H1 (cell line): Measurements from ENCODE around the gene SLC25A27. TPM values are rescaled to one million over a fixed set of nuclear protein-coding genes. Genes with fewer than 3 reads are reported as not detected.

Experiments
- CTCF ChIA-PET: fragments of 300-600 bp; sonication (Branson Sonifier 250); formaldehyde crosslinking; loops from one replicate; lab custom pipeline; 2021; ENCODE audit not compliant: partially characterized antibody; lab: Charles Lee
- POLR2A ChIA-PET: fragments of 300-600 bp; sonication (Branson Sonifier 250); formaldehyde crosslinking; loops from one replicate; lab custom pipeline; 2021; ENCODE audit warnings: inconsistent platforms; ENCODE audit not compliant: partially characterized antibody; lab: Charles Lee
- DNase-seq, 2 experiments: peaks; one replicate each; pipeline versions ENCODE4 v3.0.0 to v3.0.0-alpha.2; 2010 to 2022; ENCODE audit warnings: low spot score in 2 of 2, low read depth in 1 of 2, mixed read lengths in 1 of 2
- FAIRE-seq: peaks from 2 replicates; lab custom pipeline; 2011; peaks lifted over from hg19 to GRCh38; lab: Jason Lieb, UNC
- H2AFZ ChIP-seq: 2 replicates; pipeline ENCODE4 v1.8.1; 2012; ENCODE audit warnings: low read length, inconsistent platforms
- H2AK5ac ChIP-seq: 2 replicates; pipeline ENCODE4 v1.6.1; 2013; ENCODE audit warnings: low read depth, low read length
- H2BK120ac ChIP-seq: replicated peaks from 2 replicates; pipeline ENCODE3; 2013; ENCODE audit warnings: low read depth, low read length, inconsistent platforms
- H2BK12ac ChIP-seq: 2 replicates; pipeline ENCODE4 v1.6.1; 2013; ENCODE audit warnings: low read depth, low read length
- H2BK15ac ChIP-seq: 2 replicates; pipeline ENCODE4 v1.6.1; 2013; ENCODE audit warnings: low read length
- H2BK20ac ChIP-seq: 2 replicates; pipeline ENCODE4 v1.6.1; 2013; ENCODE audit warnings: low read length
- H2BK5ac ChIP-seq: 2 replicates; pipeline ENCODE4 v1.6.1; 2013; ENCODE audit warnings: low read depth, low read length
- H3K14ac ChIP-seq: 2 replicates; pipeline ENCODE4 v1.6.1; 2013; ENCODE audit warnings: inconsistent platforms; ENCODE audit not compliant: insufficient read length
- H3K18ac ChIP-seq: 2 replicates; pipeline ENCODE4 v1.6.1; 2013; ENCODE audit warnings: low read length; ENCODE audit errors: extremely low read depth
- H3K23ac ChIP-seq: 2 replicates; pipeline ENCODE4 v1.6.1; 2013; ENCODE audit warnings: inconsistent platforms; ENCODE audit not compliant: insufficient read length
- H3K23me2 ChIP-seq: 2 replicates; pipeline ENCODE4 v1.6.1; 2013; ENCODE audit warnings: low read depth, low read length
- H3K27ac ChIP-seq: 2 replicates; pipeline ENCODE4 v1.6.1; 2011; ENCODE audit warnings: low read depth, low read length, inconsistent platforms
- H3K27me3 ChIP-seq, 4 experiments: replicated peaks in 1 of 4; 1 replicate in 1 of 4; 2 replicates in 3 of 4; pipeline versions ENCODE4 v1.6.1 to v1.8.1; 2011 to 2013; ENCODE audit warnings: low read length in 3 of 4, mild to moderate bottlenecking in 3 of 4, inconsistent platforms in 2 of 4, mixed read lengths in 2 of 4, moderate library complexity in 1 of 4; ENCODE audit not compliant: control insufficient read depth in 3 of 4, insufficient read depth in 3 of 4; ENCODE audit errors: extremely low read depth in 1 of 4
- H3K36me3 ChIP-seq, 4 experiments: 2 replicates each; pipeline versions ENCODE4 v1.6.1 to v1.8.1; 2011 to 2013; ENCODE audit warnings: mild to moderate bottlenecking in 4 of 4, low read length in 3 of 4, moderate library complexity in 2 of 4, control low read depth in 1 of 4, inconsistent platforms in 1 of 4; ENCODE audit not compliant: insufficient read depth in 4 of 4, control insufficient read depth in 2 of 4
- H3K4ac ChIP-seq: replicated peaks from 2 replicates; pipeline ENCODE3; 2013; ENCODE audit warnings: low read length, low read depth, mixed read lengths, inconsistent platforms; ENCODE audit not compliant: insufficient read length
- H3K4me1 ChIP-seq, 4 experiments: replicated peaks in 1 of 4; 1 replicate in 1 of 4; 2 replicates in 3 of 4; pipeline versions ENCODE4 v1.6.1 to v1.8.1; 2011 to 2013; ENCODE audit warnings: low read length in 3 of 4, inconsistent platforms in 2 of 4, mixed read lengths in 1 of 4; ENCODE audit not compliant: insufficient read depth in 4 of 4, control insufficient read depth in 3 of 4
- H3K4me2 ChIP-seq, 2 experiments: 2 replicates each; pipeline versions ENCODE4 v1.6.1 to v1.8.1; 2011 to 2013; ENCODE audit warnings: low read depth in 2 of 2, low read length in 2 of 2, control low read depth in 1 of 2, inconsistent platforms in 1 of 2, mild to moderate bottlenecking in 1 of 2; ENCODE audit not compliant: insufficient read depth in 1 of 2
- H3K4me3 ChIP-seq, 4 experiments: fragments of 200-600, 300-600 bp in 1 of 4; sonication (generic), shearing (Covaris generic), sonication (Bioruptor Twin) in 1 of 4; 2 replicates each; pipeline versions ENCODE4 v1.5.1 to v1.8.1; 2011 to 2016; ENCODE audit warnings: low read length in 4 of 4, low read depth in 3 of 4, control low read depth in 2 of 4, inconsistent platforms in 2 of 4, mild to moderate bottlenecking in 2 of 4, mixed read lengths in 1 of 4, moderate library complexity in 1 of 4; ENCODE audit not compliant: insufficient read depth in 2 of 4; ENCODE audit errors: extremely low read depth in 1 of 4
- H3K56ac ChIP-seq: replicated peaks from 2 replicates; pipeline ENCODE3; 2013; ENCODE audit warnings: low read depth, mild to moderate bottlenecking, mixed read lengths, low read length, inconsistent platforms; ENCODE audit not compliant: insufficient read length
- H3K79me1 ChIP-seq: 2 replicates; pipeline ENCODE4 v1.6.1; 2013; ENCODE audit warnings: low read depth, low read length, control low read depth
- H3K79me2 ChIP-seq, 2 experiments: 2 replicates each; pipeline versions ENCODE4 v1.6.1 to v1.8.1; 2012 to 2013; ENCODE audit warnings: low read length in 2 of 2, mild to moderate bottlenecking in 2 of 2, inconsistent platforms in 1 of 2; ENCODE audit not compliant: insufficient read depth in 2 of 2, control insufficient read depth in 1 of 2
- H3K9ac ChIP-seq, 4 experiments: replicated peaks in 1 of 4; 1 replicate in 1 of 4; 2 replicates in 3 of 4; pipeline versions ENCODE4 v1.6.1 to v1.8.1; 2011 to 2013; ENCODE audit warnings: low read depth in 3 of 4, low read length in 3 of 4, control low read depth in 2 of 4, mild to moderate bottlenecking in 2 of 4, moderate library complexity in 2 of 4, inconsistent platforms in 1 of 4; ENCODE audit errors: extremely low read depth in 1 of 4
- H3K9me3 ChIP-seq, 2 experiments: 2 replicates each; pipeline versions ENCODE4 v1.6.1 to v1.8.1; 2012 to 2013; ENCODE audit warnings: mild to moderate bottlenecking in 2 of 2, moderate library complexity in 2 of 2, control low read depth in 1 of 2, inconsistent platforms in 1 of 2, low read depth in 1 of 2, low read length in 1 of 2, mixed read lengths in 1 of 2; ENCODE audit not compliant: insufficient read depth in 2 of 2
- H4K20me1 ChIP-seq, 2 experiments: replicated peaks in 1 of 2; 2 replicates each; pipeline versions ENCODE3 to v1.8.1; 2011 to 2013; ENCODE audit warnings: inconsistent platforms in 2 of 2, low read length in 2 of 2, mild to moderate bottlenecking in 1 of 2; ENCODE audit not compliant: insufficient read depth in 2 of 2, control insufficient read depth in 1 of 2
- H4K5ac ChIP-seq: 2 replicates; pipeline ENCODE4 v1.6.1; 2013; ENCODE audit warnings: low read length, low read depth, mixed read lengths, inconsistent platforms; ENCODE audit not compliant: insufficient read length
- H4K8ac ChIP-seq: 2 replicates; pipeline ENCODE4 v1.8.0; 2013; ENCODE audit warnings: mild to moderate bottlenecking, moderate library complexity, low read length, inconsistent platforms; ENCODE audit not compliant: insufficient read depth; ENCODE audit errors: extremely low read depth
- H4K91ac ChIP-seq: replicated peaks from 2 replicates; pipeline ENCODE3; 2013; ENCODE audit warnings: low read length, mixed read lengths, inconsistent platforms; ENCODE audit not compliant: insufficient read length
- ATF3 ChIP-seq: IDR thresholded peaks from 2 replicates; pipeline ENCODE4 v1.6.1; 2011; ENCODE audit warnings: low read depth, mild to moderate bottlenecking, low read length; ENCODE audit not compliant: insufficient read depth
- BCL11A ChIP-seq, 2 experiments: IDR thresholded peaks; one replicate each; pipeline ENCODE4 v1.6.1; 2011; ENCODE audit warnings: low read depth in 2 of 2, low read length in 2 of 2, mild to moderate bottlenecking in 2 of 2
- BRCA1 ChIP-seq: IDR thresholded peaks from 2 replicates; pipeline ENCODE4 v1.6.1; 2012; ENCODE audit warnings: low read depth, low read length, improper control_type of control experiment
- CEBPB ChIP-seq: IDR thresholded peaks from 2 replicates; pipeline ENCODE4 v1.6.1; 2012; ENCODE audit warnings: low read depth, low read length
- CHD2 ChIP-seq: IDR thresholded peaks from 2 replicates; pipeline ENCODE4 v1.6.1; 2012; ENCODE audit warnings: low read length, improper control_type of control experiment
- CTCF ChIP-seq, 3 experiments: IDR thresholded peaks; 1 replicate in 2 of 3; 2 replicates in 1 of 3; pipeline versions ENCODE4 v1.5.1 to v1.6.1; 2011; ENCODE audit warnings: low read length in 3 of 3, mild to moderate bottlenecking in 3 of 3, inconsistent platforms in 2 of 3, low read depth in 1 of 3, moderate library complexity in 1 of 3; ENCODE audit not compliant: insufficient read depth in 1 of 3; ENCODE audit errors: control extremely low read depth in 1 of 3
- EP300 ChIP-seq, 2 experiments: IDR thresholded peaks; 1 replicate in 1 of 2; 2 replicates in 1 of 2; pipeline ENCODE4 v1.6.1; 2011 to 2012; ENCODE audit warnings: low read depth in 2 of 2, low read length in 2 of 2, mild to moderate bottlenecking in 2 of 2, borderline replicate concordance in 1 of 2, inconsistent platforms in 1 of 2, moderate library complexity in 1 of 2
- HDAC6 ChIP-seq: IDR thresholded peaks from one replicate; pipeline ENCODE4 v1.7.1; 2012; ENCODE audit warnings: low read depth, mild to moderate bottlenecking, inconsistent platforms, low read length, moderate library complexity
- JUN ChIP-seq: IDR thresholded peaks from 2 replicates; pipeline ENCODE4 v1.6.1; 2011; ENCODE audit warnings: low read depth, mild to moderate bottlenecking, improper control_type of control experiment, low read length
- KDM5A ChIP-seq: fragments of 200-600 bp; IDR thresholded peaks from 2 replicates; pipeline ENCODE4 v1.7.1; 2012; ENCODE audit warnings: mild to moderate bottlenecking, low read length, inconsistent platforms, mixed read lengths
- SIX5 ChIP-seq: IDR thresholded peaks from 2 replicates; pipeline ENCODE4 v1.6.1; 2011; ENCODE audit warnings: mild to moderate bottlenecking, low read depth, low read length
- WGBS, 2 experiments: shearing (Covaris generic) in 1 of 2; methylation state at CpG; one replicate each; pipeline versions ENCODE4 v1.1.6 to v1.1.7; 2013 to 2015; ENCODE audit warnings: low lambda C conversion rate in 2 of 2, mixed read lengths in 2 of 2, inconsistent platforms in 1 of 2, low coverage in 1 of 2, missing lambda C conversion rate in 1 of 2; ENCODE audit not compliant: insufficient replicate concordance in 2 of 2, insufficient coverage in 1 of 2, insufficient read length in 1 of 2; ENCODE audit errors: extremely low coverage in 1 of 2, missing lambda C conversion rate in 1 of 2; 5-methylcytosine and 5-hydroxymethylcytosine counted together
- polyA plus RNA-seq, 7 experiments: library from polyadenylated mRNA; depleted of rRNA in 3 of 7; stranded (reverse) in 5 of 7; unstranded in 2 of 7; fragments of >200 nt in 5 of 7; fragments of 200-250 nt in 2 of 7; gene quantifications; 1 replicate in 5 of 7; 2 replicates in 1 of 7; 4 replicates in 1 of 7; pipeline versions ENCODE4 v1.2.1 to v1.2.3, GENCODE V29; 2011 to 2013; ENCODE audit warnings: missing spikeins in 2 of 7, mixed read lengths in 2 of 7
- total RNA-seq: library from RNA; stranded (reverse); fragmentation: NEBNext Ultra II Directional; extraction: Animal tissue kit (Norgen Biotek cat#: 25700); gene quantifications from 2 replicates; pipeline ENCODE4 v1.2.1, GENCODE V29; 2021

Gene SLC25A27
- total and polyA plus RNA-seq, 2 of the 8 experiments (the other 6 are each of a cell fraction or from before 2014, with no cell fraction given) = 7.3 to 8.4 TPM

- no peak overlapping the region for H2AFZ ChIP-seq
- H2BK20ac ChIP-seq = no peak overlapping the region
- no peak for DNase-seq
- no peak overlapping the region for H4K8ac ChIP-seq
- H3K27me3 ChIP-seq = no peaks in the 10 kb centered on the region
- H2BK12ac ChIP-seq = no peak overlapping the region
- no peak overlapping the region for H3K4me3 ChIP-seq
- no peak overlapping the region for H2AK5ac ChIP-seq
- no peaks in the 10 kb centered on the region for H3K79me2 ChIP-seq
- H3K4ac ChIP-seq = no peak overlapping the region
- no peak overlapping the region for H3K23ac ChIP-seq
- no peak overlapping the region for H3K9ac ChIP-seq
- no peaks in the 10 kb centered on the region for H3K79me1 ChIP-seq
- H3K4me2 ChIP-seq = no peak overlapping the region
- FAIRE-seq = no peak
- H3K9me3 ChIP-seq = no peaks in the 10 kb centered on the region
- no peak overlapping the region for H4K5ac ChIP-seq
- H3K56ac ChIP-seq = no peak overlapping the region
- H2BK15ac ChIP-seq = no peak overlapping the region
- WGBS, 2 experiments = 88% methylated on average over 1 of the region's 1 CpG; no CpG with 5 or more reads in 1 of the 2 experiments
- no peak overlapping the region for H4K91ac ChIP-seq
- ChIA-PET POLR2A (no interaction called here), CTCF (interaction anchor here (0.7 kb wide), 1 partner anchor 258 kb away, joined by 3 read pairs; no protein-coding TSS in a partner anchor)
- H3K36me3 ChIP-seq = no peaks in the 10 kb centered on the region
- no peak overlapping the region for H2BK5ac ChIP-seq
- no peaks in the 10 kb centered on the region for H4K20me1 ChIP-seq
- no peak overlapping the region for H3K18ac ChIP-seq
- H3K14ac ChIP-seq = no peak overlapping the region
- H3K23me2 ChIP-seq = no peaks in the 10 kb centered on the region
- H3K4me1 ChIP-seq = no peaks in the 10 kb centered on the region
- no peak overlapping the region for H3K27ac ChIP-seq
- no peak overlapping the region for H2BK120ac ChIP-seq
- TF ChIP-seq EP300 (IDR thresholded peaks at IDR 0.05; ENCODE audit: borderline replicate concordance in 1 of 2, low read depth in 2 of 2, low read length in 2 of 2) (no peak), ATF3 (no peak), BCL11A (IDR thresholded peaks at IDR 0.05; ENCODE audit: low read depth in 2 of 2, low read length in 2 of 2) (no peak), CTCF (IDR thresholded peaks at IDR 0.05; ENCODE audit: control extremely low read depth in 1 of 3, insufficient read depth in 1 of 3, low read depth in 1 of 3, low read length in 3 of 3) (no peak), BRCA1 (no peak), SIX5 (no peak), CEBPB (no peak), HDAC6 (no peak), JUN (no peak), CHD2 (no peak), KDM5A (no peak)
Observed at GRCh38 chr6:46628498-46628897, 24.3 kb upstream of the SLC25A27 start.
